KMS-11 (cell line): ENCODE data around the gene ARMC2.

ENCODE experiments used
- H2AFZ ChIP-seq: fragments of 200-600 bp; sonication (generic); 2 replicates; pipeline ENCODE4 v1.6.1; 2016; ENCODE audit warnings: antibody characterized with exemption, mixed run types, low read depth
- H3K27ac ChIP-seq: fragments of 200-600 bp; sonication (generic); 2 replicates; pipeline ENCODE4 v1.6.1; 2016; ENCODE audit warnings: mild to moderate bottlenecking, mixed run types
- H3K27me3 ChIP-seq: fragments of 200-600 bp; sonication (generic); 2 replicates; pipeline ENCODE4 v1.6.1; 2017; ENCODE audit warnings: mild to moderate bottlenecking, low read depth, mixed run types, moderate library complexity; ENCODE audit not compliant: insufficient read depth
- H3K36me3 ChIP-seq: fragments of 200-600 bp; sonication (generic); 2 replicates; pipeline ENCODE4 v1.6.1; 2017; ENCODE audit warnings: mild to moderate bottlenecking, mixed run types; ENCODE audit not compliant: insufficient read depth
- H3K4me1 ChIP-seq: fragments of 200-600 bp; sonication (generic); 2 replicates; pipeline ENCODE4 v1.6.1; 2016; ENCODE audit warnings: mild to moderate bottlenecking, low read depth, mixed run types; ENCODE audit not compliant: poor library complexity, severe bottlenecking
- H3K4me2 ChIP-seq: fragments of 200-600 bp; sonication (generic); 2 replicates; pipeline ENCODE4 v1.7.0; 2016; ENCODE audit warnings: mild to moderate bottlenecking, mixed run types
- H3K4me3 ChIP-seq: fragments of 200-600 bp; sonication (generic); IDR thresholded peaks from 2 replicates; pipeline ENCODE4 v1.6.1; 2017; ENCODE audit warnings: low read depth, low read length, mixed read lengths; ENCODE audit not compliant: insufficient read depth
- H3K79me2 ChIP-seq: fragments of 200-600 bp; sonication (generic); 2 replicates; pipeline ENCODE4 v1.6.1; 2016; ENCODE audit warnings: low read depth, mixed run types; ENCODE audit not compliant: insufficient read depth
- H3K9ac ChIP-seq: fragments of 200-600 bp; sonication (generic); 2 replicates; pipeline ENCODE4 v1.6.1; 2016; ENCODE audit warnings: mild to moderate bottlenecking, mixed run types
- H4K20me1 ChIP-seq: fragments of 200-600 bp; sonication (generic); 2 replicates; pipeline ENCODE4 v1.6.1; 2016; ENCODE audit warnings: mild to moderate bottlenecking, mixed run types; ENCODE audit not compliant: insufficient read depth
- TF ChIP-seq, protein P1 (sequence below): fragments of 200-600 bp; sonication (generic); conservative IDR thresholded peaks from 2 replicates; pipeline ENCODE4 v1.6.1; 2017; ENCODE audit warnings: low read depth, mild to moderate bottlenecking, antibody characterized with exemption, low read length, moderate library complexity, mixed read lengths

Gene ARMC2

GRCh38 chr6:108872141-108872557, 23.9 kb downstream of the ARMC2 start:
- no peaks in the 10 kb centered on the region for H4K20me1 ChIP-seq
- TF ChIP-seq, protein P1, sequence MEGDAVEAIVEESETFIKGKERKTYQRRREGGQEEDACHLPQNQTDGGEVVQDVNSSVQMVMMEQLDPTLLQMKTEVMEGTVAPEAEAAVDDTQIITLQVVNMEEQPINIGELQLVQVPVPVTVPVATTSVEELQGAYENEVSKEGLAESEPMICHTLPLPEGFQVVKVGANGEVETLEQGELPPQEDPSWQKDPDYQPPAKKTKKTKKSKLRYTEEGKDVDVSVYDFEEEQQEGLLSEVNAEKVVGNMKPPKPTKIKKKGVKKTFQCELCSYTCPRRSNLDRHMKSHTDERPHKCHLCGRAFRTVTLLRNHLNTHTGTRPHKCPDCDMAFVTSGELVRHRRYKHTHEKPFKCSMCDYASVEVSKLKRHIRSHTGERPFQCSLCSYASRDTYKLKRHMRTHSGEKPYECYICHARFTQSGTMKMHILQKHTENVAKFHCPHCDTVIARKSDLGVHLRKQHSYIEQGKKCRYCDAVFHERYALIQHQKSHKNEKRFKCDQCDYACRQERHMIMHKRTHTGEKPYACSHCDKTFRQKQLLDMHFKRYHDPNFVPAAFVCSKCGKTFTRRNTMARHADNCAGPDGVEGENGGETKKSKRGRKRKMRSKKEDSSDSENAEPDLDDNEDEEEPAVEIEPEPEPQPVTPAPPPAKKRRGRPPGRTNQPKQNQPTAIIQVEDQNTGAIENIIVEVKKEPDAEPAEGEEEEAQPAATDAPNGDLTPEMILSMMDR, result no peak
- H3K4me2 ChIP-seq, result 0 out of 2 replicates have a peak overlapping the region, but pooled peaks have one; percentile 24
- no peak overlapping the region for H3K9ac ChIP-seq
- H3K27me3 ChIP-seq, result no peaks in the 10 kb centered on the region
- H3K79me2 ChIP-seq, result no peaks in the 10 kb centered on the region
- H3K27ac ChIP-seq, result no peak overlapping the region
- peaks cover 52% of the 10 kb centered on the region for H3K4me1 ChIP-seq
- H3K4me3 ChIP-seq, result no peak overlapping the region
- H3K36me3 ChIP-seq, result no peaks in the 10 kb centered on the region
- no peak overlapping the region for H2AFZ ChIP-seq

- H3K4me1 ChIP-seq, result peaks cover 52% of the 10 kb centered on the region
- TF ChIP-seq, protein P1, result no peak
- no peaks in the 10 kb centered on the region for H3K79me2 ChIP-seq
- H3K36me3 ChIP-seq, result no peaks in the 10 kb centered on the region
- no peak overlapping the region for H3K4me2 ChIP-seq
- no peak overlapping the region for H3K9ac ChIP-seq
- no peak overlapping the region for H3K27ac ChIP-seq
- no peak overlapping the region for H3K4me3 ChIP-seq
- no peak overlapping the region for H2AFZ ChIP-seq
- no peaks in the 10 kb centered on the region for H3K27me3 ChIP-seq
- no peaks in the 10 kb centered on the region for H4K20me1 ChIP-seq
Observed at GRCh38 chr6:108872575-108872974, 24.4 kb downstream of the ARMC2 start.

DNA sequence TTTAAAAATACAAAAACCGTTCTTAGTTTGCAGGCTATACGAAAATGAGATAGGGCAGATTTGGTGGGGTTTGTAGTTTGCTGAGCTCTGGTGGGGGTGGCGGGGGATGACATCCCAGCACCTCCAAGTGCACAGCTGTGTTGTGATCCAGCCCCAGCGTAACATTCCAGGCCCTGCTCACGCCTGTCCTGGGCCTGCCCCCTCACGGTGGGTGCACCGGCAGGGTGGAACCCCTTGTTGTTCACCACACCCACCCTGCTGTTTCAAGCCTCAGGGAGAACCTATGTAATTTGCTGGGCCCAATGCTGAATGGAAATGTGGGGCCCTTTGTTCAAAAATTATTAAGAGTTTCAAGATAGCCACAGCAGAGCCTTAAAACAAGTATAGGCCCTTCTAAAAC, 25.0 kb downstream of the ARMC2 start:
- peaks cover 52% of the 10 kb centered on the region for H3K4me1 ChIP-seq
- H3K36me3 ChIP-seq, result no peaks in the 10 kb centered on the region
- TF ChIP-seq, protein P1, result no peak
- H3K9ac ChIP-seq, result no peak overlapping the region
- H4K20me1 ChIP-seq, result no peaks in the 10 kb centered on the region
- H2AFZ ChIP-seq, result no peak overlapping the region
- H3K79me2 ChIP-seq, result no peaks in the 10 kb centered on the region
- no peak overlapping the region for H3K27ac ChIP-seq
- no peak overlapping the region for H3K4me3 ChIP-seq
- H3K4me2 ChIP-seq, result no peak overlapping the region
- no peaks in the 10 kb centered on the region for H3K27me3 ChIP-seq

GRCh38 chr6:108873971-108874370, 25.7 kb downstream of the ARMC2 start:
- H3K27me3 ChIP-seq, result no peaks in the 10 kb centered on the region
- H2AFZ ChIP-seq, result no peak overlapping the region
- no peaks in the 10 kb centered on the region for H3K79me2 ChIP-seq
- no peak overlapping the region for H3K4me3 ChIP-seq
- H3K27ac ChIP-seq, result no peak overlapping the region
- TF ChIP-seq, protein P1, result no peak
- no peaks in the 10 kb centered on the region for H4K20me1 ChIP-seq
- H3K4me1 ChIP-seq, result peaks cover 52% of the 10 kb centered on the region
- no peaks in the 10 kb centered on the region for H3K36me3 ChIP-seq
- H3K9ac ChIP-seq, result no peak overlapping the region
- peak overlapping the region; percentile 50 for H3K4me2 ChIP-seq
